ENCODE measurements around the gene GM2A.

Gene GM2A

GRCh38 chr5:151236888-151237287 is 16.1 kb upstream of the GM2A start:
- TF ChIP-seq CSDC2 (CRISPR knock-in tag; IDR thresholded peaks at IDR 0.05), result no peak
- TF ChIP-seq CREB5 (CRISPR knock-in tag; IDR thresholded peaks at IDR 0.05; ENCODE audit: low read depth), result no peak
- TF ChIP-seq TCF4 (CRISPR knock-in tag; IDR thresholded peaks at IDR 0.05; ENCODE audit: borderline replicate concordance), result no peak
- no peak for TF ChIP-seq TOX (CRISPR knock-in tag; IDR thresholded peaks at IDR 0.05; ENCODE audit: borderline replicate concordance)
- TF ChIP-seq ZNF8 (CRISPR knock-in tag; IDR thresholded peaks at IDR 0.05), result no peak
- TF ChIP-seq, protein P1, sequence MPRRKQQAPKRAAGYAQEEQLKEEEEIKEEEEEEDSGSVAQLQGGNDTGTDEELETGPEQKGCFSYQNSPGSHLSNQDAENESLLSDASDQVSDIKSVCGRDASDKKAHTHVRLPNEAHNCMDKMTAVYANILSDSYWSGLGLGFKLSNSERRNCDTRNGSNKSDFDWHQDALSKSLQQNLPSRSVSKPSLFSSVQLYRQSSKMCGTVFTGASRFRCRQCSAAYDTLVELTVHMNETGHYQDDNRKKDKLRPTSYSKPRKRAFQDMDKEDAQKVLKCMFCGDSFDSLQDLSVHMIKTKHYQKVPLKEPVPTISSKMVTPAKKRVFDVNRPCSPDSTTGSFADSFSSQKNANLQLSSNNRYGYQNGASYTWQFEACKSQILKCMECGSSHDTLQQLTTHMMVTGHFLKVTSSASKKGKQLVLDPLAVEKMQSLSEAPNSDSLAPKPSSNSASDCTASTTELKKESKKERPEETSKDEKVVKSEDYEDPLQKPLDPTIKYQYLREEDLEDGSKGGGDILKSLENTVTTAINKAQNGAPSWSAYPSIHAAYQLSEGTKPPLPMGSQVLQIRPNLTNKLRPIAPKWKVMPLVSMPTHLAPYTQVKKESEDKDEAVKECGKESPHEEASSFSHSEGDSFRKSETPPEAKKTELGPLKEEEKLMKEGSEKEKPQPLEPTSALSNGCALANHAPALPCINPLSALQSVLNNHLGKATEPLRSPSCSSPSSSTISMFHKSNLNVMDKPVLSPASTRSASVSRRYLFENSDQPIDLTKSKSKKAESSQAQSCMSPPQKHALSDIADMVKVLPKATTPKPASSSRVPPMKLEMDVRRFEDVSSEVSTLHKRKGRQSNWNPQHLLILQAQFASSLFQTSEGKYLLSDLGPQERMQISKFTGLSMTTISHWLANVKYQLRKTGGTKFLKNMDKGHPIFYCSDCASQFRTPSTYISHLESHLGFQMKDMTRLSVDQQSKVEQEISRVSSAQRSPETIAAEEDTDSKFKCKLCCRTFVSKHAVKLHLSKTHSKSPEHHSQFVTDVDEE (CRISPR knock-in tag; IDR thresholded peaks at IDR 0.05), result no peak
- TF ChIP-seq CSRNP3 (CRISPR knock-in tag; IDR thresholded peaks at IDR 0.05), result no peak
- no peak for TF ChIP-seq SNAI2 (CRISPR knock-in tag; IDR thresholded peaks at IDR 0.05)
- TF ChIP-seq ZNF565 (CRISPR knock-in tag; conservative IDR thresholded peaks at IDR 0.05; ENCODE audit: low read depth), result no peak
- TF ChIP-seq ZNF70 (CRISPR knock-in tag; IDR thresholded peaks at IDR 0.05), result no peak
- no peak for ATAC-seq

DNA sequence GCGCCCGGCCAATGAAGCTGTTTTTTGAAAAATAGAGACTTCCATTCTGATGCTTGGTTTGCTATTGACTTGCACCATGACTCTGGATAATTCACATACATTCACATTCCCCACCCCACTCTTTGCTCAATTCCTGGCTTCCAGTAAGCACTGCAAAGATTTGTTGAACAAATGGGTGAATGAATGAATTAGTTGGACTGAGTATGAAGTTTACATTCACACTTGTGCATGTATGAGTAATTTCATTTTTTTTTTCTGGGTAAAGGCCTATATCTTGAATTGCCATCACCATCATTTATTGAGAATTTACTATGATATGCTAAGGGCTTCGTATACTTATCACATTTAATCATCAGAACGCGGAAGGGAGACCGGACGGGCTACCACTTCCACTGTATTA is 15.3 kb upstream of the GM2A start:
- TF ChIP-seq OSR1 (CRISPR knock-in tag; IDR thresholded peaks at IDR 0.05), result no peak
- no peak for TF ChIP-seq GLIS3 (CRISPR knock-in tag; IDR thresholded peaks at IDR 0.05)
- TF ChIP-seq RARB (CRISPR knock-in tag; IDR thresholded peaks at IDR 0.05), result no peak
- no peak for TF ChIP-seq ZNF8 (CRISPR knock-in tag; IDR thresholded peaks at IDR 0.05)
- TF ChIP-seq, protein P1 (CRISPR knock-in tag; IDR thresholded peaks at IDR 0.05), result no peak
- TF ChIP-seq ESRRG (CRISPR knock-in tag; IDR thresholded peaks at IDR 0.05), result no peak
- no peak for TF ChIP-seq ARNTL (CRISPR knock-in tag; IDR thresholded peaks at IDR 0.05; ENCODE audit: borderline replicate concordance, low read depth)
- TF ChIP-seq, protein P2, sequence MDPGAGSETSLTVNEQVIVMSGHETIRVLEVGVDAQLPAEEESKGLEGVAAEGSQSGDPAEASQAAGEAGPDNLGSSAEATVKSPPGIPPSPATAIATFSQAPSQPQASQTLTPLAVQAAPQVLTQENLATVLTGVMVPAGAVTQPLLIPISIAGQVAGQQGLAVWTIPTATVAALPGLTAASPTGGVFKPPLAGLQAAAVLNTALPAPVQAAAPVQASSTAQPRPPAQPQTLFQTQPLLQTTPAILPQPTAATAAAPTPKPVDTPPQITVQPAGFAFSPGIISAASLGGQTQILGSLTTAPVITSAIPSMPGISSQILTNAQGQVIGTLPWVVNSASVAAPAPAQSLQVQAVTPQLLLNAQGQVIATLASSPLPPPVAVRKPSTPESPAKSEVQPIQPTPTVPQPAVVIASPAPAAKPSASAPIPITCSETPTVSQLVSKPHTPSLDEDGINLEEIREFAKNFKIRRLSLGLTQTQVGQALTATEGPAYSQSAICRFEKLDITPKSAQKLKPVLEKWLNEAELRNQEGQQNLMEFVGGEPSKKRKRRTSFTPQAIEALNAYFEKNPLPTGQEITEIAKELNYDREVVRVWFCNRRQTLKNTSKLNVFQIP (CRISPR knock-in tag; IDR thresholded peaks at IDR 0.05; ENCODE audit: borderline replicate concordance, low read depth), result no peak
- TF ChIP-seq TOX (CRISPR knock-in tag; IDR thresholded peaks at IDR 0.05; ENCODE audit: borderline replicate concordance), result no peak
- TF ChIP-seq CSDC2 (CRISPR knock-in tag; IDR thresholded peaks at IDR 0.05), result no peak
- no peak for TF ChIP-seq ZFP30 (CRISPR knock-in tag; IDR thresholded peaks at IDR 0.05)
- TF ChIP-seq CREB5 (CRISPR knock-in tag; IDR thresholded peaks at IDR 0.05; ENCODE audit: low read depth), result no peak
- no peak for TF ChIP-seq BACH2 (CRISPR knock-in tag; IDR thresholded peaks at IDR 0.05; ENCODE audit: borderline replicate concordance)
- TF ChIP-seq ZNF565 (CRISPR knock-in tag; conservative IDR thresholded peaks at IDR 0.05; ENCODE audit: low read depth), result no peak
- no peak for TF ChIP-seq ZNF70 (CRISPR knock-in tag; IDR thresholded peaks at IDR 0.05)
- TF ChIP-seq SNAI2 (CRISPR knock-in tag; IDR thresholded peaks at IDR 0.05), result no peak
- ATAC-seq, result no peak
